MCF 10A (cell line): Measurements from ENCODE around the gene RIPOR3. TPM values are rescaled to one million over a fixed set of nuclear protein-coding genes. Genes with fewer than 3 reads are reported as not detected.

Experiments
- BruUV-seq: library from RNA; stranded (reverse); fragments of 400-500 nt; replicated peaks from 2 replicates; lab custom pipeline; 2021; lab: Mats Ljungman, UMichigan
- CTCF ChIA-PET: fragments of 300-600 bp; sonication (Branson Sonifier 250); formaldehyde crosslinking; extraction: SDS; loops from one replicate; lab custom pipeline; 2021; ENCODE audit warnings: antibody characterized with exemption, inconsistent platforms; lab: Yijun Ruan, JAX
- POLR2A ChIA-PET: fragments of 300-600, 350-650 bp; sonication (Branson Sonifier 250); formaldehyde crosslinking; extraction: SDS; loops from one replicate; lab custom pipeline; 2020; ENCODE audit warnings: antibody characterized with exemption, inconsistent platforms; lab: Yijun Ruan, JAX
- DNase-seq: peaks from one replicate; pipeline ENCODE4 v3.0.0-alpha.2; 2018; ENCODE audit not compliant: unreplicated experiment
- H3K27ac Mint-ChIP-seq: one replicate; pipeline ENCODE4 v1.8.0; 2022; ENCODE audit warnings: mild to moderate bottlenecking, low read depth, mixed read lengths; ENCODE audit not compliant: unreplicated experiment
- H3K27me3 Mint-ChIP-seq: one replicate; pipeline ENCODE4 v1.8.0; 2022; ENCODE audit warnings: mixed read lengths; ENCODE audit not compliant: insufficient read depth, unreplicated experiment
- H3K36me3 Mint-ChIP-seq: one replicate; pipeline ENCODE4 v1.8.0; 2022; ENCODE audit warnings: mild to moderate bottlenecking, moderate library complexity, mixed read lengths; ENCODE audit not compliant: insufficient read depth, unreplicated experiment
- H3K4me1 Mint-ChIP-seq: one replicate; pipeline ENCODE4 v1.8.0; 2022; ENCODE audit warnings: mixed read lengths; ENCODE audit not compliant: insufficient read depth, unreplicated experiment
- H3K4me3 Mint-ChIP-seq: one replicate; pipeline ENCODE4 v1.8.0; 2022; ENCODE audit warnings: mild to moderate bottlenecking, moderate library complexity, mixed read lengths; ENCODE audit not compliant: unreplicated experiment
- H3K9me3 Mint-ChIP-seq: one replicate; pipeline ENCODE4 v1.8.0; 2022; ENCODE audit warnings: mixed read lengths; ENCODE audit not compliant: unreplicated experiment
- CTCF ChIP-seq: fragments of 200-600 bp; IDR thresholded peaks from one replicate; pipeline ENCODE4 v1.8.0; 2022; ENCODE audit warnings: antibody characterized with exemption, mild to moderate bottlenecking; ENCODE audit not compliant: unreplicated experiment
- intact Hi-C: fragments of 100-400 bp; cut with micrococcal nuclease; formaldehyde crosslinking; loops from 2 replicates; pipeline ENCODE4 v1.14.1; 2022
- total RNA-seq: library from RNA; stranded (reverse); gene quantifications from 2 replicates; pipeline ENCODE4 v1.2.3, GENCODE V29; 2022

Gene RIPOR3
- total RNA-seq, 1 experiment from 2014 or later, result not detected

- H3K27ac Mint-ChIP-seq, result no peak overlapping the region
- POLR2A ChIA-PET, result interaction anchor here (0.5 to 1.5 kb wide), 5 partner anchors 10 to 50 kb away, joined by 3 to 4 read pairs (median 3); no protein-coding TSS in a partner anchor
Measured at GRCh38 chr20:50651676-50652075, 39.7 kb downstream of the RIPOR3 start.

GRCh38 chr20:50649590-50649989 is 41.8 kb downstream of the RIPOR3 start:
- Mint-ChIP-seq H3K9me3 (no peaks in the 10 kb centered on the region), H3K27ac (no peak overlapping the region), H3K36me3 (peaks cover 6% of the 10 kb centered on the region), H3K4me3 (no peak overlapping the region), H3K27me3 (no peaks in the 10 kb centered on the region), H3K4me1 (peaks cover 7% of the 10 kb centered on the region)
- ChIA-PET CTCF (interaction anchor here (0.6 to 4.9 kb wide), 3 partner anchors 13 to 60 kb away, joined by 5 to 26 read pairs (median 9); no protein-coding TSS in a partner anchor), POLR2A (no interaction called here)
- TF ChIP-seq CTCF, result no peak
- no peak for DNase-seq
- intact Hi-C loops, result no loop called here
- no TSS peak for BruUV-seq

More at GRCh38 chr20:50651676-50652075, 39.7 kb downstream of the RIPOR3 start:
- CTCF ChIA-PET, result interaction anchor here (0.6 to 1.4 kb wide), 5 partner anchors 16 to 230 kb away, joined by 3 to 5 read pairs (median 4); no protein-coding TSS in a partner anchor
- no peak for DNase-seq
- Mint-ChIP-seq H3K9me3 (no peaks in the 10 kb centered on the region), H3K36me3 (no peaks in the 10 kb centered on the region), H3K4me1 (no peaks in the 10 kb centered on the region), H3K27me3 (no peaks in the 10 kb centered on the region), H3K4me3 (no peak overlapping the region)
- BruUV-seq, result no TSS peak
- no peak for TF ChIP-seq CTCF
- intact Hi-C loops, result no loop called here

GRCh38 chr20:50648651-50649050 is 42.7 kb downstream of the RIPOR3 start:
- CTCF ChIA-PET, result interaction anchor here (0.8 to 4.9 kb wide), 2 partner anchors 12 to 14 kb away, joined by 3 to 26 read pairs; no protein-coding TSS in a partner anchor
- Mint-ChIP-seq H3K36me3 (peaks cover 6% of the 10 kb centered on the region), H3K9me3 (no peaks in the 10 kb centered on the region), H3K27me3 (no peaks in the 10 kb centered on the region), H3K4me3 (no peak overlapping the region), H3K4me1 (peaks cover 7% of the 10 kb centered on the region), H3K27ac (no peak overlapping the region)
- BruUV-seq, result no TSS peak
- no peak for TF ChIP-seq CTCF
- no peak for DNase-seq
- intact Hi-C loops, result no loop called here
- POLR2A ChIA-PET, result interaction anchor here (0.6 kb wide), 1 partner anchor 53 kb away, joined by 3 read pairs; no protein-coding TSS in a partner anchor

DNA sequence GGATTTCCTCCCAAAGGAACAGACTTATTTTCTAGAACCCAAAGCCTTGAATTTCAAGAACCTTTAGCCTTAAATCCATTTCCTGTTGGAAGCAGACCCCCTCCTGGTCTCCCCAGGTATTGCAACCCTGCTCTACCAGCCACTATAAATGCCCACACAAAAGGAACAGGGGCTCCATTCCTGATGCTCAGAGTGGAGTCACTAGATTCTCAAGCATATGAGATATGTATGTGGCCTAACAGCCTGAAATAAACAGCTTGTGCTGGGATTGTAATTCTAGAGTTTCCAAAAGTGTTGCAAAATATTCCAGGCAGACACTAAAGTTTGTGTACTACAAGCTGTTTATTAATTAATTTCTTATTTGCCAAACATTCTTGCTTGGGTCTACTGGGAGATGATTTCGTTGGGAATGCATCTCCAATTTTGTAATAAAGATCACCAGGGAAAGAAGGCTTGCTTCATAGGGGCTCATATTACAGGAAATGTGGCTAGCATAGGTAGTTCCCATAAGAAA is 44.8 kb downstream of the RIPOR3 start:
- H3K4me3 Mint-ChIP-seq, result no peak overlapping the region
- POLR2A ChIA-PET, result interaction anchor here (0.6 to 3.0 kb wide), 5 partner anchors 16 to 107 kb away, joined by 3 to 16 read pairs (median 4); no protein-coding TSS in a partner anchor
- DNase-seq, result peak; percentile 62
- H3K27me3 Mint-ChIP-seq, result no peaks in the 10 kb centered on the region
- CTCF ChIA-PET, result interaction anchor here (0.7 to 4.9 kb wide), 9 partner anchors 10 to 142 kb away, joined by 3 to 26 read pairs (median 4); no protein-coding TSS in a partner anchor
- H3K4me1 Mint-ChIP-seq, result peaks cover 14% of the 10 kb centered on the region
- peak; percentile 23 for TF ChIP-seq CTCF
- no peaks in the 10 kb centered on the region for H3K9me3 Mint-ChIP-seq
- no TSS peak for BruUV-seq
- intact Hi-C loops, result no loop called here
- peak overlapping the region; percentile 93 for H3K27ac Mint-ChIP-seq
- H3K36me3 Mint-ChIP-seq, result peaks cover 6% of the 10 kb centered on the region
